Ovary (tissue), 9 donors: ENCODE results near the gene LEAP2. TPM values are rescaled to one million over a fixed set of nuclear protein-coding genes. Genes with fewer than 3 reads are reported as not detected.

ENCODE experiments used
- DNase-seq, 5 donors: peaks; one replicate each; pipeline ENCODE4 v3.0.0-alpha.2; 2019 to 2020
- H3K27ac ChIP-seq, 2 donors: fragments of 200-600 bp; one replicate each; pipeline versions ENCODE4 v1.5.1 to v1.8.0; 2019 to 2022
- H3K27me3 ChIP-seq: fragments of 200-600 bp; one replicate; pipeline ENCODE4 v1.8.0; 2022
- H3K36me3 ChIP-seq: fragments of 200-600 bp; sonication (generic); one replicate; pipeline ENCODE4 v1.5.1; 2019
- H3K4me1 ChIP-seq: one replicate; pipeline ENCODE4 v1.8.1; 2013; ENCODE audit warnings: mild to moderate bottlenecking, moderate library complexity; ENCODE audit not compliant: insufficient read depth
- H3K4me3 ChIP-seq: fragments of 200-600 bp; sonication (generic); one replicate; pipeline ENCODE4 v1.5.1; 2017
- H3K9me3 ChIP-seq, 2 donors: fragments of 200-600 bp in 1 of 2; sonication (generic) in 1 of 2; one replicate each; pipeline versions ENCODE4 v1.5.1 to v1.8.1; 2013 to 2019; ENCODE audit warnings: mild to moderate bottlenecking in 1 of 2, moderate library complexity in 1 of 2
- CTCF ChIP-seq, 3 donors: fragments of 450-650 bp in 2 of 3; fragments of 200-600 bp in 1 of 3; IDR thresholded peaks; one replicate each; pipeline versions ENCODE4 v1.5.1 to v1.8.0; 2016 to 2022; ENCODE audit warnings: antibody characterized with exemption in 3 of 3, mild to moderate bottlenecking in 1 of 3
- EP300 ChIP-seq: sonication (generic); formaldehyde crosslinking; IDR thresholded peaks from one replicate; pipeline ENCODE4 v1.6.1; 2017; ENCODE audit warnings: antibody characterized with exemption
- POLR2A ChIP-seq: fragments of 450-650 bp; IDR thresholded peaks from one replicate; pipeline ENCODE4 v1.6.1; 2017; ENCODE audit warnings: antibody characterized with exemption, mild to moderate bottlenecking, moderate library complexity
- WGBS, 3 donors: extraction: QIAGEN DNeasy Blood & Tissue Kit in 1 of 3; methylation state at CpG; one replicate each; pipeline versions ENCODE4 v1.1.5 to v1.1.7; 2013 to 2017; 5-methylcytosine and 5-hydroxymethylcytosine counted together
- intact Hi-C, 4 donors: fragments of 100-400 bp; cut with DNase I; formaldehyde crosslinking; loops; one replicate each; pipeline versions ENCODE4 v1.11.0 to v1.15.1; 2022 to 2023
- polyA plus RNA-seq, 2 donors: library from polyadenylated mRNA; stranded (reverse); fragments of 200-250 nt in 1 of 2; fragments of 350-450 nt in 1 of 2; fragmentation: Illumina TruSeq in 1 of 2; extraction: RNeasy Lipid Tissue Mini Kit (QIAGEN cat#74804) in 1 of 2; gene quantifications; one replicate each; pipeline ENCODE4 v1.2.3, GENCODE V29; 2013 to 2014
- total RNA-seq, 7 donors: library from RNA; depleted of rRNA in 2 of 7; stranded (reverse); fragments of >200 nt in 2 of 7; fragmentation: NEBNext Ultra II Directional in 3 of 7; extraction: Animal tissue kit (Norgen Biotek cat#: 25700) in 3 of 7; gene quantifications; one replicate each; pipeline versions ENCODE4 v1.1.0 to v1.2.4, GENCODE V29; 2016 to 2023
- donor health status: DM: no; HTN: no; CAD: no; lungs with moderate emphysema.
- donor health status: DM: no; HTN: no; CAD: no.
- donor health status: Bipolar disorder and iron deficiency.
- donor health status: DM: yes; HTN: yes; CAD: no.
- donor health status: DM: no; HTN: no; CAD: no.
- donor health status: DM: yes; HTN: yes; CAD: no.

Gene LEAP2
- total and polyA plus RNA-seq, 9 donors, result 0.64 to 2.2 (median 1.3) TPM

GRCh38 chr5:132871459-132872284 is 1.8 kb upstream of the LEAP2 start:
- 71 to 73% (median 72%) methylated on average over 5 of the region's 5 CpGs for WGBS, 3 donors
- no peaks in the 10 kb centered on the region for H3K36me3 ChIP-seq

GRCh38 chr5:132872788-132873118 is 715 bp upstream of the LEAP2 start:
- DNase-seq, result no peak
- no peak overlapping the region for H3K27ac ChIP-seq
- no peaks in the 10 kb centered on the region for H3K36me3 ChIP-seq
- H3K9me3 ChIP-seq, result no peaks in the 10 kb centered on the region
- H3K4me3 ChIP-seq, result no peak overlapping the region
- no peaks in the 10 kb centered on the region for H3K4me1 ChIP-seq
- WGBS, 3 donors, result 57 to 77% (median 74%) methylated on average over 1 of the region's 1 CpG
- H3K27me3 ChIP-seq, result no peaks in the 10 kb centered on the region
- intact Hi-C loops, result no loop called here
- TF ChIP-seq CTCF (IDR thresholded peaks at IDR 0.05) (no peak), EP300 (no peak), POLR2A (no peak)

More at GRCh38 chr5:132871459-132872284, 1.8 kb upstream of the LEAP2 start:
- Histone ChIP-seq H3K27me3 (no peaks in the 10 kb centered on the region), H3K4me3 (no peak overlapping the region), H3K9me3 (no peaks in the 10 kb centered on the region), H3K27ac (no peak overlapping the region), H3K4me1 (no peaks in the 10 kb centered on the region)
- intact Hi-C loops, result no loop called here
- TF ChIP-seq CTCF (IDR thresholded peaks at IDR 0.05), result no peak
- no peak for TF ChIP-seq POLR2A
- TF ChIP-seq EP300, result no peak
- DNase-seq, result no peak

- Histone ChIP-seq H3K4me1 (no peaks in the 10 kb centered on the region), H3K36me3 (no peaks in the 10 kb centered on the region), H3K27me3 (no peaks in the 10 kb centered on the region), H3K4me3 (no peak overlapping the region), H3K9me3 (no peaks in the 10 kb centered on the region), H3K27ac (no peak overlapping the region)
- intact Hi-C loops, result no loop called here
- 88 to 94% (median 89%) methylated on average over 3 of the region's 3 CpGs for WGBS, 3 donors
- TF ChIP-seq EP300 (no peak), POLR2A (no peak), CTCF (IDR thresholded peaks at IDR 0.05) (no peak)
- DNase-seq, result no peak
Measured at GRCh38 chr5:132873930-132874271, 433 bp downstream of the LEAP2 start.

GRCh38 chr5:132876020-132876759 is 2.7 kb downstream of the LEAP2 start:
- Histone ChIP-seq H3K27me3 (no peaks in the 10 kb centered on the region), H3K9me3 (no peaks in the 10 kb centered on the region), H3K4me3 (no peak overlapping the region), H3K27ac (no peak overlapping the region), H3K36me3 (no peaks in the 10 kb centered on the region), H3K4me1 (no peaks in the 10 kb centered on the region)
- DNase-seq, result no peak
- WGBS, 3 donors, result 72 to 87% (median 79%) methylated on average over 1 of the region's 1 CpG
- intact Hi-C loops, result no loop called here
- TF ChIP-seq EP300, result no peak
- no peak for TF ChIP-seq CTCF (IDR thresholded peaks at IDR 0.05)
